Activated CD4-positive, alpha-beta T cell treated with anti-CD3 and anti-CD28 coated beads, Interleukin-2, amount 10 ng/mL, durations not matched to agents 7 days and 5 days (primary cell): ENCODE data around the gene ZNF521. TPM values are rescaled to one million over a fixed set of nuclear protein-coding genes. Genes with fewer than 3 reads are reported as not detected.

ENCODE experiments used
- CTCF ChIA-PET: fragments of 350-600 bp; sonication (Branson Sonifier 250); formaldehyde crosslinking; loops from one replicate; lab custom pipeline; 2021; ENCODE audit warnings: antibody characterized with exemption; lab: Charles Lee
- POLR2A ChIA-PET: fragments of 350-600 bp; sonication (Branson Sonifier 250); formaldehyde crosslinking; loops from one replicate; lab custom pipeline; 2021; ENCODE audit warnings: antibody characterized with exemption; lab: Charles Lee
- DNase-seq: peaks from one replicate; pipeline ENCODE4 v3.0.0-alpha.2; 2020
- H3K27ac Mint-ChIP-seq: one replicate; pipeline ENCODE4 v1.8.0; 2021; ENCODE audit warnings: mild to moderate bottlenecking, moderate library complexity, mixed read lengths
- H3K27me3 Mint-ChIP-seq: one replicate; pipeline ENCODE4 v1.8.0; 2021; ENCODE audit warnings: mixed read lengths
- H3K36me3 Mint-ChIP-seq: one replicate; pipeline ENCODE4 v1.8.0; 2021; ENCODE audit warnings: low read depth, mixed read lengths
- H3K4me1 Mint-ChIP-seq: one replicate; pipeline ENCODE4 v1.8.0; 2021; ENCODE audit warnings: mixed read lengths
- H3K4me3 Mint-ChIP-seq: one replicate; pipeline ENCODE4 v1.8.0; 2021; ENCODE audit warnings: mild to moderate bottlenecking, moderate library complexity, mixed read lengths
- H3K9me3 Mint-ChIP-seq: one replicate; pipeline ENCODE4 v1.8.0; 2021; ENCODE audit warnings: mixed read lengths
- total RNA-seq, 2 experiments: library from RNA; stranded (reverse); gene quantifications; one replicate each; pipeline ENCODE4 v1.2.3, GENCODE V29; 2021

ZNF521 gene
- total RNA-seq, 2 experiments from 2014 or later = not detected

DNA sequence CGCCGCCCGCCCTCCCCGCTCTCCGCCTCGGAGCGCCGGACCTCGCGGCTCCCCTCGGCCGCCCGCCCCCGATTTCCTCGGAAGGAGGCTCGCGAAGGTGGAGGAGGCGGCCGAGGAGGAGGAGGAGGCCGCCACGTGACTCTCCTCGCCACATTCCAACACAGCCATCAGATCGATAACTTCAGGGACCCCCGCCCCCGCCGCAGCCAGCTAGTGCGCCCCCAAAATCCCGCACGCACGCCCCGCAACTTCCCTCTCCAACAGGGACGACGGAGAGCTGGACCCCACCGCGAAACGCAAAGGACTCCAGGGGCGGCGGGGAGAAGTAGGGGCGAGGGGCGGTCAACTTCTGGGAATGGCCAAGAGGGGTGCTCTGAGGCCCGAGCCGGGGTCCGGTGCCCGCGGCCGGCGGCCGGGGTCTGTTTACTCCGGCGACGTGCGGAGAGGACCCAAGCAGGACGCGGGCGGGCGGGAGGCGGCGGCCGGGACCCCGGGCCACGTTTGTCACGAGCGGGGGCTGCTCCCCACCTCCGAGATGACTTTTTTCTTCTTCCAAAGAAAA, 2.0 kb downstream of the ZNF521 start:
- DNase-seq = no peak
- Mint-ChIP-seq H3K27me3 (peaks cover 79% of the 10 kb centered on the region), H3K4me3 (peak overlapping the region; percentile 71), H3K4me1 (peaks cover 14% of the 10 kb centered on the region), H3K27ac (no peak overlapping the region), H3K9me3 (no peaks in the 10 kb centered on the region), H3K36me3 (peaks cover 5% of the 10 kb centered on the region)
- ChIA-PET CTCF (no interaction called here), POLR2A (no interaction called here)

GRCh38 chr18:25349131-25349925, 2.6 kb downstream of the ZNF521 start:
- Mint-ChIP-seq H3K4me3 (peak overlapping the region; percentile 54), H3K9me3 (no peaks in the 10 kb centered on the region), H3K27me3 (peaks cover 80% of the 10 kb centered on the region), H3K36me3 (peaks cover 5% of the 10 kb centered on the region), H3K27ac (peak overlapping the region; percentile 13), H3K4me1 (peaks cover 14% of the 10 kb centered on the region)
- POLR2A ChIA-PET = no interaction called here
- CTCF ChIA-PET = no interaction called here
- no peak for DNase-seq

GRCh38 chr18:25348386-25349130, 3.4 kb downstream of the ZNF521 start:
- Mint-ChIP-seq H3K4me3 (peak overlapping the region; percentile 54), H3K27ac (no peak overlapping the region), H3K27me3 (peaks cover 78% of the 10 kb centered on the region), H3K4me1 (peaks cover 14% of the 10 kb centered on the region), H3K36me3 (peaks cover 5% of the 10 kb centered on the region), H3K9me3 (no peaks in the 10 kb centered on the region)
- ChIA-PET POLR2A (no interaction called here), CTCF (no interaction called here)
- DNase-seq = no peak

DNA sequence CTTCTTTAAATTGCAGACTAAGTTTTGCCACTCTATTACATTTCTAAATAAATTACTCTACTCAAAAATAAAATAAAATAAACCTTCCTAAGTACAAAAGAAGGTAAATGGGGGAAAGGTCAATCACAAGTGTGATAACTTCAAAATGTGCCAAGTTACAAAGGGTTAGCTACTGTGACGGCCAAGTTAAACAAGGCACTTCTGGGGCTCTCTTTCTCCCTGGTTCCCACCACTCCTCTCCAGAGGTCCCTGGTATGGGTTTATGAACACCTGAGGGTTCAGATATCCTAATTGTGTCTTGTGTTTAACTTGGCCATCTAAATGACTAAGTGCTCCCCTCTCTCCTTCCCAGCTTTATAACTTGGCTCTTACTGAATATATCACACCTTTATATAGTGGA, 5.4 kb downstream of the ZNF521 start:
- no peak overlapping the region for H3K4me3 Mint-ChIP-seq
- peaks cover 5% of the 10 kb centered on the region for H3K36me3 Mint-ChIP-seq
- ChIA-PET POLR2A (no interaction called here), CTCF (no interaction called here)
- peaks cover 63% of the 10 kb centered on the region for H3K27me3 Mint-ChIP-seq
- DNase-seq = no peak
- H3K9me3 Mint-ChIP-seq = no peaks in the 10 kb centered on the region
- H3K4me1 Mint-ChIP-seq = peaks cover 14% of the 10 kb centered on the region
- no peak overlapping the region for H3K27ac Mint-ChIP-seq

- ChIA-PET CTCF (no interaction called here), POLR2A (no interaction called here)
These were observed 6.7 kb downstream of the ZNF521 start for GRCh38 chr18:25345081-25345866.

DNA sequence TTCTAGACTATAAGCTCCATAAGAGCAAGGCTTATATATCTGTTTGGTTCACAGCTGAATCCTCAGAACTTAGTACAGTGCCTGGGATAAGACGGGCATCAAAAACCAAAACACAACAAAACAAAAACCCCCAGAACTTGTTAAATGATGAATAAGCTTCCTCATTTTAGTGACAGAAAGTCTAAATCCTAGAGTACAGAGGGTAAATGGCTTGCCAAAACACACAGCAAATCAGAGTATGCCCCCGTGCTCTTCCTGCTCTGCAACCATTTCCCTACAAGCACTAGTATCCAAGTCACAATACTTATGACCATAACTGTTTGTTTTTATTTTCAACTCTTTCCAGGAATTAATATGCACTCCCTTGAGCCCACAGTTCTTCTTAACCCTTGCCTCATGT, 10.1 kb downstream of the ZNF521 start:
- H3K4me1 Mint-ChIP-seq = no peaks in the 10 kb centered on the region
- no peak overlapping the region for H3K27ac Mint-ChIP-seq
- CTCF ChIA-PET = no interaction called here
- no peak overlapping the region for H3K4me3 Mint-ChIP-seq
- H3K9me3 Mint-ChIP-seq = no peaks in the 10 kb centered on the region
- H3K36me3 Mint-ChIP-seq = no peaks in the 10 kb centered on the region
- peaks cover 27% of the 10 kb centered on the region for H3K27me3 Mint-ChIP-seq
- DNase-seq = no peak
- POLR2A ChIA-PET = no interaction called here

More at GRCh38 chr18:25345081-25345866, 6.7 kb downstream of the ZNF521 start:
- peaks cover 1% of the 10 kb centered on the region for H3K36me3 Mint-ChIP-seq
- no peaks in the 10 kb centered on the region for H3K9me3 Mint-ChIP-seq
- H3K4me3 Mint-ChIP-seq = no peak overlapping the region
- DNase-seq = no peak
- H3K27ac Mint-ChIP-seq = no peak overlapping the region
- H3K27me3 Mint-ChIP-seq = peaks cover 55% of the 10 kb centered on the region
- H3K4me1 Mint-ChIP-seq = peaks cover 5% of the 10 kb centered on the region

DNA sequence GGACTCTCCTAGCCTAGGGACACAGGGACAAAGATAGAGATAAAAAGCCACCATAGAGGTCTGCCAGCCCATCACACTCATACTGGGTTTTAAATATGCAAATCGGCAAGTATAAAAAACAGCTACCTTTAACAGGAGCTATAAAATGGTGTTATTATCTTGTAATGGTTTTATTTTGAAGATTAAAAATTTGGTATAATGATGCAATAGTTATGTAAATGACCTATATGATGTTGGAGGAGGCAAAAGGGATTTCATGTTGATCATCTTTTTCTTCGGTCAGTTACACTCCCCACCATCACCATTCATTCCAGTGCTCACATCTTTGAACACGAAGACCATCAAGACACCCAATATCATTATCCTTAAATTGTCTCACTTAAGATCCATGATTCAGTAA, 11.2 kb downstream of the ZNF521 start:
- ChIA-PET CTCF (no interaction called here), POLR2A (no interaction called here)
- H3K27ac Mint-ChIP-seq = no peak overlapping the region
- no peaks in the 10 kb centered on the region for H3K9me3 Mint-ChIP-seq
- H3K4me3 Mint-ChIP-seq = no peak overlapping the region
- H3K36me3 Mint-ChIP-seq = no peaks in the 10 kb centered on the region
- no peaks in the 10 kb centered on the region for H3K4me1 Mint-ChIP-seq
- H3K27me3 Mint-ChIP-seq = peaks cover 20% of the 10 kb centered on the region
- no peak for DNase-seq

DNA sequence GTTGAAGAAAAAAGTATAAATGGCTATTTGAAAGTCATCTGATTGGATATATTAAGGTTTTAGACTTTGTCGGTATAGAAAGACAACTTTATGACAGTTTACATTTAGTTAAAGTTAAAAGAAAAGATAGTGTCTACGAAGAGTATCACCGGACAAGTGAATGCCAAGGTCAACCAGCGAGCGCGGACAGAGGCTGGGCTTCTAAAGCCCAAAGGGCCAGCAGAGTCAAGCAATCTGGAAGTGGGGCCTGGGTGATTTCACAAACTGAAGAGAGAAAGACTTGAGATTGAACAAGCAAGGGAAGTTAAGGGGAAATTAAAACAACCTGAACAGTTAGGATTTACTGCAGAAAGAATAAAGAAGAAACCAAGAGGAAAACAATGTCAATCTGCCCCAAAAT, 16.3 kb downstream of the ZNF521 start:
- no peak overlapping the region for H3K27ac Mint-ChIP-seq
- no peak overlapping the region for H3K4me3 Mint-ChIP-seq
- POLR2A ChIA-PET = no interaction called here
- no peaks in the 10 kb centered on the region for H3K9me3 Mint-ChIP-seq
- H3K4me1 Mint-ChIP-seq = no peaks in the 10 kb centered on the region
- no peak for DNase-seq
- H3K36me3 Mint-ChIP-seq = no peaks in the 10 kb centered on the region
- peaks cover 2% of the 10 kb centered on the region for H3K27me3 Mint-ChIP-seq
- CTCF ChIA-PET = no interaction called here

DNA sequence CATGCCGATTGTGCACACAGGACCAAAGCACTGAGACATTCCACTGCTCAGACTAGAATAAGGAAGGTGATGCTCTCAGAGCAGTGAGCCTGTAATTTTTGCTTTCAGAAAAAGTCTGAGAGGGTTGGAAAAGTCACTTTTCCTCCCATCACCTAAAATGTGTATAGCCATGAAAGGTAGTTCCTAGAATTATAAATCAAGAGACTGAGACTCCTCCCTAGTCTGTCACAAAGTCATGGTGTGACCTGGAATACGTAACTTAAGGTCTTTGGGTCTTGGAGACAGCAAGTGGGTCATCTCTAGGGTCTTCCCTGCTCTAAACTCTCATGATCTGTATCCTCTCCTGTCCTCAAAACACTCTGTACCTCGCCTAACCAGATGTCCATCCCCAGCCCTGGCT, 16.9 kb downstream of the ZNF521 start:
- Mint-ChIP-seq H3K9me3 (no peaks in the 10 kb centered on the region), H3K36me3 (no peaks in the 10 kb centered on the region), H3K27me3 (peaks cover 2% of the 10 kb centered on the region), H3K27ac (no peak overlapping the region), H3K4me1 (no peaks in the 10 kb centered on the region), H3K4me3 (no peak overlapping the region)
- POLR2A ChIA-PET = no interaction called here
- DNase-seq = no peak
- CTCF ChIA-PET = no interaction called here

- Mint-ChIP-seq H3K36me3 (no peaks in the 10 kb centered on the region), H3K27me3 (peaks cover 2% of the 10 kb centered on the region), H3K9me3 (no peaks in the 10 kb centered on the region), H3K4me3 (no peak overlapping the region), H3K27ac (no peak overlapping the region), H3K4me1 (no peaks in the 10 kb centered on the region)
- DNase-seq = no peak
- ChIA-PET POLR2A (no interaction called here), CTCF (no interaction called here)
These were observed 17.4 kb downstream of the ZNF521 start for GRCh38 chr18:25334588-25334987.

GRCh38 chr18:25332002-25332401, 20.0 kb downstream of the ZNF521 start:
- CTCF ChIA-PET = interaction anchor here (0.7 kb wide), 1 partner anchor 1012 kb away, joined by 3 read pairs; no protein-coding TSS in a partner anchor

DNA sequence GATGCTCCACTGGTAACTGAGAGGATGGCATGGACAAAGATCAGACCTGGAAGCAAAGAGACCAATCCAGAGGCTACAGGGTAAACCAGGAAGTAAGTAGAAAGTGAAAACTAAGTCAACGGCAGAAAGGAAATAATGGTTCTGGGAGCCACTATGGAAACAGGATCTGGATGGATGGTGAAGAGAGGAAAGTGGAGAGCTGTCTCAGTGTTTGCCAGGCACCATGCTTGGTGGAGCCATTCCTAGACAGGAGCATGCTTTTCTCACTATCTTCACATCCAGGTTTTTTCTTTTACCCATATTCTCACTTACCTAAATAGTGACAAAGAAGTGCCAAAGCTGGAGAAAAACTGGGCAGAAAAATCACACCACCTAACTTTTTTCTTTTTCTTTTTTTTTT, 22.2 kb downstream of the ZNF521 start:
- no peaks in the 10 kb centered on the region for H3K36me3 Mint-ChIP-seq
- peaks cover 2% of the 10 kb centered on the region for H3K27me3 Mint-ChIP-seq
- ChIA-PET CTCF (no interaction called here), POLR2A (no interaction called here)
- no peak overlapping the region for H3K27ac Mint-ChIP-seq
- H3K4me3 Mint-ChIP-seq = no peak overlapping the region
- no peak for DNase-seq
- no peaks in the 10 kb centered on the region for H3K9me3 Mint-ChIP-seq
- H3K4me1 Mint-ChIP-seq = no peaks in the 10 kb centered on the region

More at GRCh38 chr18:25332002-25332401, 20.0 kb downstream of the ZNF521 start:
- Mint-ChIP-seq H3K27ac (no peak overlapping the region), H3K36me3 (no peaks in the 10 kb centered on the region), H3K4me1 (no peaks in the 10 kb centered on the region), H3K27me3 (peaks cover 2% of the 10 kb centered on the region), H3K4me3 (no peak overlapping the region), H3K9me3 (no peaks in the 10 kb centered on the region)
- POLR2A ChIA-PET = no interaction called here
- DNase-seq = no peak
